ENCODE results near the gene RENBP. TPM values are rescaled to one million over a fixed set of nuclear protein-coding genes. Genes with fewer than 3 reads are reported as not detected.

Gene RENBP
- total RNA-seq, 1 donor from 2014 or later, result 38.7 TPM

DNA sequence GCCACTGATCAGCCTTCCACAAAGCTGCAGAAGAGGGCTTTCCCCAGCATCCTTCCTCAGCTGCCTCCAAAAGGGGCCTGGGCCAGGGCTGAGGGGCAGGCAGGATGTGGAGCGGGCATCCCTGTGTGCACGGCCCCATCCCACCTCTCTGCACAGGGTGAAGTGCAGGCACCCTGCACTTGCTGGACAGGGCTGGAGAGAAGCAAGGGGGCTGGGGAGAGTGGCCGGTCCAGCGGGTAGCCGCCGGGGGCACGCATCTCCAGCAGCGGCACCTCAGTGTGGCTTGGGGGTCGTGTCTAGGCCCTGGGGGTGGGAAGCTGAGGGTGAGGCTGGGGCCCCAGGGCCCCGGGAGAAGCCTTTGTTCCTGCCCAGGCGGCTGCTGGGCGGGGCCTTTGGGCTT lies 37.0 kb downstream of the RENBP start:
- Histone ChIP-seq H3K36me3 (ENCODE audit: control insufficient read depth, insufficient read depth, low read length) (no peaks in the 10 kb centered on the region), H3K4me3 (ENCODE audit: low read depth, low read length) (no peak overlapping the region), H3K27me3 (ENCODE audit: control insufficient read depth, insufficient read depth, low read length) (no peaks in the 10 kb centered on the region)
- TF ChIP-seq, protein P1, sequence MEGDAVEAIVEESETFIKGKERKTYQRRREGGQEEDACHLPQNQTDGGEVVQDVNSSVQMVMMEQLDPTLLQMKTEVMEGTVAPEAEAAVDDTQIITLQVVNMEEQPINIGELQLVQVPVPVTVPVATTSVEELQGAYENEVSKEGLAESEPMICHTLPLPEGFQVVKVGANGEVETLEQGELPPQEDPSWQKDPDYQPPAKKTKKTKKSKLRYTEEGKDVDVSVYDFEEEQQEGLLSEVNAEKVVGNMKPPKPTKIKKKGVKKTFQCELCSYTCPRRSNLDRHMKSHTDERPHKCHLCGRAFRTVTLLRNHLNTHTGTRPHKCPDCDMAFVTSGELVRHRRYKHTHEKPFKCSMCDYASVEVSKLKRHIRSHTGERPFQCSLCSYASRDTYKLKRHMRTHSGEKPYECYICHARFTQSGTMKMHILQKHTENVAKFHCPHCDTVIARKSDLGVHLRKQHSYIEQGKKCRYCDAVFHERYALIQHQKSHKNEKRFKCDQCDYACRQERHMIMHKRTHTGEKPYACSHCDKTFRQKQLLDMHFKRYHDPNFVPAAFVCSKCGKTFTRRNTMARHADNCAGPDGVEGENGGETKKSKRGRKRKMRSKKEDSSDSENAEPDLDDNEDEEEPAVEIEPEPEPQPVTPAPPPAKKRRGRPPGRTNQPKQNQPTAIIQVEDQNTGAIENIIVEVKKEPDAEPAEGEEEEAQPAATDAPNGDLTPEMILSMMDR (IDR thresholded peaks at IDR 0.05; ENCODE audit: insufficient read depth, low read length, poor library complexity, severe bottlenecking), result no peak
- no peak for DNase-seq (ENCODE audit: low read depth)

DNA sequence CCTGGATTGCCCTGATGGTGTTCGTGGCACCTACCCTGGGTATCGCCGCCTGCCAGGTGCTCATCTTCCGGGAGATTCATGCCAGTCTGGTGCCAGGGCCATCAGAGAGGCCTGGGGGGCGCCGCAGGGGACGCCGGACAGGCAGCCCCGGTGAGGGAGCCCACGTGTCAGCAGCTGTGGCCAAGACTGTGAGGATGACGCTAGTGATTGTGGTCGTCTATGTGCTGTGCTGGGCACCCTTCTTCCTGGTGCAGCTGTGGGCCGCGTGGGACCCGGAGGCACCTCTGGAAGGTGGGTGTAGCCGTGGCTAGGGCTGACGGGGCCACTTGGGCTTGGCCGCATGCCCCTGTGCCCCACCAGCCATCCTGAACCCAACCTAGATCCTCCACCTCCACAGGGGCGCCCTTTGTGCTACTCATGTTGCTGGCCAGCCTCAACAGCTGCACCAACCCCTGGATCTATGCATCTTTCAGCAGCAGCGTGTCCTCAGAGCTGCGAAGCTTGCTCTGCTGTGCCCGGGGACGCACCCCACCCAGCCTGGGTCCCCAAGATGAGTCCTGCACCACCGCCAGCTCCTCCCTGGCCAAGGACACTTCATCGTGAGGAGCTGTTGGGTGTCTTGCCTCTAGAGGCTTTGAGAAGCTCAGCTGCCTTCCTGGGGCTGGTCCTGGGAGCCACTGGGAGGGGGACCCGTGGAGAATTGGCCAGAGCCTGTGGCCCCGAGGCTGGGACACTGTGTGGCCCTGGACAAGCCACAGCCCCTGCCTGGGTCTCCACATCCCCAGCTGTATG lies 38.1 kb downstream of the RENBP start:
- no peak overlapping the region for H3K4me3 ChIP-seq (ENCODE audit: low read depth, low read length)
- TF ChIP-seq, protein P1 (IDR thresholded peaks at IDR 0.05; ENCODE audit: insufficient read depth, low read length, poor library complexity, severe bottlenecking), result no peak
- H3K36me3 ChIP-seq (ENCODE audit: control insufficient read depth, insufficient read depth, low read length), result no peaks in the 10 kb centered on the region
- no peak for DNase-seq (ENCODE audit: low read depth)
- no peaks in the 10 kb centered on the region for H3K27me3 ChIP-seq (ENCODE audit: control insufficient read depth, insufficient read depth, low read length)

DNA sequence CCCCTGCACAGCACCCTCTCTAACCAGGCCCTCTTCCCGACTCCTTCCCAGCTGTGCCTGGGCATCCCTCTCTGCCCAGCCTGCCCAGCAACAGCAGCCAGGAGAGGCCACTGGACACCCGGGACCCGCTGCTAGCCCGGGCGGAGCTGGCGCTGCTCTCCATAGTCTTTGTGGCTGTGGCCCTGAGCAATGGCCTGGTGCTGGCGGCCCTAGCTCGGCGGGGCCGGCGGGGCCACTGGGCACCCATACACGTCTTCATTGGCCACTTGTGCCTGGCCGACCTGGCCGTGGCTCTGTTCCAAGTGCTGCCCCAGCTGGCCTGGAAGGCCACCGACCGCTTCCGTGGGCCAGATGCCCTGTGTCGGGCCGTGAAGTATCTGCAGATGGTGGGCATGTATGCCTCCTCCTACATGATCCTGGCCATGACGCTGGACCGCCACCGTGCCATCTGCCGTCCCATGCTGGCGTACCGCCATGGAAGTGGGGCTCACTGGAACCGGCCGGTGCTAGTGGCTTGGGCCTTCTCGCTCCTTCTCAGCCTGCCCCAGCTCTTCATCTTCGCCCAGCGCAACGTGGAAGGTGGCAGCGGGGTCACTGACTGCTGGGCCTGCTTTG lies 38.9 kb downstream of the RENBP start:
- no peaks in the 10 kb centered on the region for H3K27me3 ChIP-seq (ENCODE audit: control insufficient read depth, insufficient read depth, low read length)
- TF ChIP-seq, protein P1 (IDR thresholded peaks at IDR 0.05; ENCODE audit: insufficient read depth, low read length, poor library complexity, severe bottlenecking), result no peak
- no peaks in the 10 kb centered on the region for H3K36me3 ChIP-seq (ENCODE audit: control insufficient read depth, insufficient read depth, low read length)
- H3K4me3 ChIP-seq (ENCODE audit: low read depth, low read length), result no peak overlapping the region
- no peak for DNase-seq (ENCODE audit: low read depth)

DNA sequence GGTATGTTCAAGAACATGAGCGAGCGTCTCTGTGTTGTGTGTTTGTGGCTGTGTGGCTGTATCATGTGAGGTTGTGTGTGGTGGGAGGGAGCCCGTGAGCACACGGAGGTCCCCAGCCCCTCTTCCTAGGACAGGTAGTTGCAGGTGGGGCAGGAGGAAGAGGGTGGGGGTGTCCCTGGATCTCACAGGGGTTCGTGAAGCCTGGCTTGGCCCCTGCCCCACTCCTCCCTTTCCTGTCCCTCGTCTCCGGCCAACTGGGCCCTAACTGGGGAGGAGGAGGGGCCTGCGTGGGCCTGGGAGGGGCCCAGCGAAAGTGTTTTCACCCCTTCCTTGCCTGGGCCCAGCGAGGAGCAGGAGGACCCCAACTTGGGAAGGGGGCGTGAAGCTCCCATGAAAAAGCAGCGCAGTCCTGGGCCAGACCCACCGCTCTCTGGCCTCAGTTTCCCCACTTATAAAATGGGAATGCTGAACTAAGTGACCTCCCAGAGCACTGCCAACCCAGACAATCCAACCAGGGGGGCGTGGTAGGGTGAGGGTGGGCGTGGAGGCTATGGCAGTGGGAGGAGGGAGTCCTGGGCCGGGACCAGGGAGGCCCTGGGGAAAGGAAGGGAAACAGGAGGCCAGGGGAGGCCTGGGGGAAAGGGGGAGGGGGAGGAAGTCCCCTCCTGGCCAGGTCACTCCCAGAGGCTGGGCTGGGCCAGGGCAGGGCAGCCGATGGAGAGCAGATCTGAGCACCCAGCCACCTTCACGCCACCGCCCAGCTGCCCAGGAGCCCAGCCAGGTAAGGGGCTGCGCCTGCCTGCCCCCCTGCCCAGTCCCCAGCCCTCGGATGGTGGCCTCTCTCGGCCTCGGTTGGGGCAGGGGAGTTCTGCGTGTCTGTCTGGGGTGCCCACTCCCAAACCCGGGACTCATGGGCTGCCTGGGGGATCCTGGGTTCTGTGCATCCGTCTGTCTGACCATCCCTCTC lies 40.2 kb downstream of the RENBP start, which contains the start of gene AVPR2:
Gene AVPR2 (plus strand): TSS at position 683 of the 967 bp plus-strand sequence. CDS start 473 bp downstream, outside the sequence.
- Histone ChIP-seq H3K27me3 (ENCODE audit: control insufficient read depth, insufficient read depth, low read length) (no peaks in the 10 kb centered on the region), H3K36me3 (ENCODE audit: control insufficient read depth, insufficient read depth, low read length) (no peaks in the 10 kb centered on the region), H3K4me3 (ENCODE audit: low read depth, low read length) (no peak within 1 kb of the TSS)
- TF ChIP-seq, protein P1 (IDR thresholded peaks at IDR 0.05; ENCODE audit: insufficient read depth, low read length, poor library complexity, severe bottlenecking), result no peak
- DNase-seq (ENCODE audit: low read depth), result no peak

DNA sequence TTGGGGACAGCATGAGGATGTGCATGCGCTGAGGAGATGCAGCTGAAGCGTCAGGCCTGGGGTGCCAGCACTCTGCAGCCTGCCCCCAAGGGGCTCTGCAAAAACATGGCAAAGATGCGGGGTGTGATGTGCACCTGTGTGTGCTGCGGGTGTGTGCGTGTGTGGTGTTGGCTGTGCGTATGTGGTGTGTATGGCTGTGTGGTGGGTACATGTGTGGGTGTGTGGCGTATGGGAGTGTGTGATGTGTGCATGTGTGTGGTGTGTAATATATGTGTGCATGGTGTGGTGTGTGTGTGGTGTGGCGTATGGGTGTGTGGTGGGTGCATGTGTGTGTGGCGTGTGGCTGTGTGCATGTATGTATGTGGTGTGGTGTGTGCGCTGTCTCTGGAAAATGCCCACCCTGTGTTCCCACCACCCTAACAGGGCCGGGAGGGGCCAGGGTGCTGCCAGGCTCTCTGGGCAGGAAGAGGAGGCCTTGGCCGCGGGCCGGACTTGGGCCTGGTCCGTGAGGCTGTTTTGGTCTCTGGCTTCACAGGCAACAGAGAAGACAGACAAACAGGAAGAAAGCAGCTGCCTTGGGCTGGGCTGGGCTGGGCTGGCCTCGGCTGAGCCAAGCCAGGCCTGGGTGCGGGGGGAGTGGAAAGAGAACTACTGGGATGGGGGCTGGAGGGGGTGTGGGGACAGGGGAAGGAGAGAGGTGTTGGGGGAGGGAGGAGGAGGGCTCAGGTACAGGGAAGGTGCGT lies 41.0 kb downstream of the RENBP start:
- Histone ChIP-seq H3K36me3 (ENCODE audit: control insufficient read depth, insufficient read depth, low read length) (no peaks in the 10 kb centered on the region), H3K4me3 (ENCODE audit: low read depth, low read length) (no peak overlapping the region), H3K27me3 (ENCODE audit: control insufficient read depth, insufficient read depth, low read length) (no peaks in the 10 kb centered on the region)
- no peak for DNase-seq (ENCODE audit: low read depth)
- TF ChIP-seq, protein P1 (IDR thresholded peaks at IDR 0.05; ENCODE audit: insufficient read depth, low read length, poor library complexity, severe bottlenecking), result no peak
